PC-3 (cell line): ENCODE measurements around the gene RFTN1. TPM values are rescaled to one million over a fixed set of nuclear protein-coding genes. Genes with fewer than 3 reads are reported as not detected.

Source experiments
- ATAC-seq: fragments of 200-7000 bp; cut with Tn5 transposase; 2 replicates; pipeline ENCODE4 v1.9.1; 2020; ENCODE audit warnings: mild to moderate bottlenecking, moderate library complexity
- BruUV-seq: library from RNA; stranded (reverse); fragments of 400-500 nt; replicated peaks from 2 replicates; lab custom pipeline; 2021; lab: Mats Ljungman, UMichigan
- CTCF ChIA-PET: fragments of 300-600 bp; sonication (Branson Sonifier 250); formaldehyde crosslinking; loops from one replicate; lab custom pipeline; 2022; ENCODE audit warnings: antibody characterized with exemption; lab: Charles Lee
- POLR2A ChIA-PET: fragments of 300-600 bp; sonication (Branson Sonifier 250); formaldehyde crosslinking; loops from one replicate; lab custom pipeline; 2022; ENCODE audit warnings: antibody characterized with exemption; ENCODE audit not compliant: unreplicated experiment; lab: Charles Lee
- DNase-seq: peaks from one replicate; pipeline ENCODE4 v3.0.0-alpha.2; 2015
- H2AFZ ChIP-seq: fragments of 300-600 bp; sonication (generic); 2 replicates; pipeline ENCODE4 v1.6.0; 2016; ENCODE audit warnings: antibody characterized with exemption, low read length
- H3F3A ChIP-seq: fragments of 300-600 bp; sonication (generic); one replicate; pipeline ENCODE4 v1.6.0; 2017; ENCODE audit warnings: antibody characterized with exemption, low read length, control low read depth, mild to moderate bottlenecking; ENCODE audit not compliant: unreplicated experiment
- H3K27ac ChIP-seq: fragments of 300-600 bp; sonication (generic); 2 replicates; pipeline ENCODE4 v1.5.1; 2016; ENCODE audit warnings: mild to moderate bottlenecking, low read length
- H3K27me3 ChIP-seq: fragments of 300-600 bp; sonication (generic); 2 replicates; pipeline ENCODE4 v1.6.1; 2016; ENCODE audit warnings: low read length, mixed read lengths
- H3K36me3 ChIP-seq: fragments of 300-600 bp; sonication (generic); 2 replicates; pipeline ENCODE4 v1.6.1; 2016; ENCODE audit warnings: low read depth, mixed run types, low read length, mixed read lengths
- H3K4me1 ChIP-seq: fragments of 300-600 bp; sonication (generic); 2 replicates; pipeline ENCODE4 v1.5.1; 2016; ENCODE audit warnings: low read length; ENCODE audit not compliant: insufficient read depth
- H3K4me2 ChIP-seq: fragments of 300-600 bp; sonication (generic); 2 replicates; pipeline ENCODE4 v1.6.0; 2016; ENCODE audit warnings: low read length
- H3K4me3 ChIP-seq: fragments of 300-600 bp; sonication (generic); 2 replicates; pipeline ENCODE4 v1.5.1; 2016; ENCODE audit warnings: mild to moderate bottlenecking, low read length, mixed read lengths
- H3K79me2 ChIP-seq: fragments of 300-600 bp; sonication (generic); 2 replicates; pipeline ENCODE4 v1.6.1; 2017; ENCODE audit warnings: low read length, mixed read lengths
- H3K9ac ChIP-seq: fragments of 300-600 bp; sonication (generic); 2 replicates; pipeline ENCODE4 v1.6.0; 2016; ENCODE audit warnings: mild to moderate bottlenecking, low read length
- H3K9me2 ChIP-seq: fragments of 300-600 bp; sonication (generic); replicated peaks from 2 replicates; pipeline ENCODE4 v1.6.1; 2016; ENCODE audit warnings: mixed run types, low read length, mixed read lengths
- H3K9me3 ChIP-seq: fragments of 300-600 bp; sonication (generic); 2 replicates; pipeline ENCODE4 v1.6.1; 2016; ENCODE audit warnings: low read length, mixed read lengths
- H4K20me1 ChIP-seq: fragments of 300-600 bp; sonication (generic); 2 replicates; pipeline ENCODE4 v1.6.1; 2016; ENCODE audit warnings: low read length, mixed read lengths
- CTCF ChIP-seq: fragments of 300-600 bp; sonication (generic); conservative IDR thresholded peaks from 2 replicates; pipeline ENCODE4 v1.5.1; 2017; ENCODE audit warnings: antibody characterized with exemption, low read depth, mild to moderate bottlenecking, low read length
- EZH2 ChIP-seq: fragments of 300-600 bp; sonication (generic); IDR thresholded peaks from one replicate; pipeline ENCODE4 v1.6.1; 2017; ENCODE audit warnings: antibody characterized with exemption, mild to moderate bottlenecking, low read length; ENCODE audit not compliant: unreplicated experiment
- EZH2phosphoT487 ChIP-seq: fragments of 300-600 bp; sonication (generic); IDR thresholded peaks from 2 replicates; pipeline ENCODE4 v1.6.1; 2018; ENCODE audit warnings: mild to moderate bottlenecking, antibody characterized with exemption, low read length, borderline replicate concordance
- intact Hi-C: fragments of 100-400 bp; cut with micrococcal nuclease; formaldehyde crosslinking; loops from 2 replicates; pipeline ENCODE4 v1.9.0; 2023
- total RNA-seq: library from RNA; depleted of rRNA; stranded (reverse); fragments of >200 nt; gene quantifications from 2 replicates; pipeline ENCODE4 v1.2.3, GENCODE V29; 2014

Gene RFTN1
- total RNA-seq, 1 experiment from 2014 or later, result 9.7 TPM

GRCh38 chr3:16439163-16439847 lies 74.2 kb downstream of the RFTN1 start:
- H3K9me2 ChIP-seq, result no peaks in the 10 kb centered on the region
- H3K27me3 ChIP-seq, result no peaks in the 10 kb centered on the region
- H3F3A ChIP-seq, result no peaks in the 10 kb centered on the region
- H3K9ac ChIP-seq, result no peak overlapping the region
- intact Hi-C loops, result no loop called here
- no TSS peak for BruUV-seq
- no peak overlapping the region for H3K27ac ChIP-seq
- H3K79me2 ChIP-seq, result no peaks in the 10 kb centered on the region
- TF ChIP-seq CTCF, result no peak
- no peak for TF ChIP-seq EZH2phosphoT487
- no peak for TF ChIP-seq EZH2
- H2AFZ ChIP-seq, result no peak overlapping the region
- H3K9me3 ChIP-seq, result no peaks in the 10 kb centered on the region
- no peak overlapping the region for H3K4me3 ChIP-seq
- H3K4me1 ChIP-seq, result no peaks in the 10 kb centered on the region
- H3K4me2 ChIP-seq, result no peak overlapping the region
- H3K36me3 ChIP-seq, result no peaks in the 10 kb centered on the region
- no peaks in the 10 kb centered on the region for H4K20me1 ChIP-seq
- DNase-seq, result no peak
- ATAC-seq, result no peak
- ChIA-PET CTCF (no interaction called here), POLR2A (no interaction called here)

GRCh38 chr3:16437640-16438039 lies 75.9 kb downstream of the RFTN1 start:
- DNase-seq (no peak), ATAC-seq (no peak)
- Histone ChIP-seq H3K79me2 (no peaks in the 10 kb centered on the region), H3F3A (no peaks in the 10 kb centered on the region), H3K4me1 (no peaks in the 10 kb centered on the region), H3K36me3 (no peaks in the 10 kb centered on the region), H3K9ac (no peak overlapping the region), H3K4me3 (no peak overlapping the region), H3K27ac (no peak overlapping the region), H3K27me3 (no peaks in the 10 kb centered on the region), H3K9me3 (no peaks in the 10 kb centered on the region), H4K20me1 (no peaks in the 10 kb centered on the region), H2AFZ (no peak overlapping the region), H3K9me2 (no peaks in the 10 kb centered on the region), H3K4me2 (no peak overlapping the region)
- intact Hi-C loops, result no loop called here
- ChIA-PET CTCF (no interaction called here), POLR2A (no interaction called here)
- TF ChIP-seq EZH2phosphoT487, result no peak
- no peak for TF ChIP-seq CTCF
- TF ChIP-seq EZH2, result no peak
- no TSS peak for BruUV-seq

- POLR2A ChIA-PET, result no interaction called here
Observed at GRCh38 chr3:16433701-16434151, 79.8 kb downstream of the RFTN1 start.

More at GRCh38 chr3:16433701-16434151, 79.8 kb downstream of the RFTN1 start:
- Histone ChIP-seq H3K4me3 (no peak overlapping the region), H3K36me3 (no peaks in the 10 kb centered on the region), H3K4me1 (no peaks in the 10 kb centered on the region), H3K79me2 (no peaks in the 10 kb centered on the region), H2AFZ (no peak overlapping the region), H3F3A (no peaks in the 10 kb centered on the region), H4K20me1 (no peaks in the 10 kb centered on the region), H3K9me2 (no peaks in the 10 kb centered on the region), H3K9ac (no peak overlapping the region), H3K27ac (no peak overlapping the region), H3K4me2 (no peak overlapping the region), H3K9me3 (no peaks in the 10 kb centered on the region), H3K27me3 (no peaks in the 10 kb centered on the region)
- DNase-seq (no peak), ATAC-seq (no peak)
- CTCF ChIA-PET, result no interaction called here
- no TSS peak for BruUV-seq
- TF ChIP-seq EZH2, result no peak
- no peak for TF ChIP-seq CTCF
- no peak for TF ChIP-seq EZH2phosphoT487
- intact Hi-C loops, result no loop called here
